Dedifferentiated amniotic fluid mesenchymal stem cell (primary cell): Measurements from ENCODE around the gene SPNS2.

Experiments
- DNase-seq: peaks from one replicate; pipeline ENCODE4 v3.0.0-alpha.2; 2016; ENCODE audit errors: extremely low spot score

Gene SPNS2

GRCh38 chr17:4503283-4504025, 4.8 kb downstream of the SPNS2 start:
- DNase-seq = no peak

- no peak for DNase-seq
These were observed 5.5 kb downstream of the SPNS2 start for GRCh38 chr17:4504188-4504587.

- DNase-seq = no peak
These were observed 6.5 kb downstream of the SPNS2 start for GRCh38 chr17:4505187-4505586.

- DNase-seq = no peak
These were observed 7.6 kb downstream of the SPNS2 start for GRCh38 chr17:4506175-4506813.

- DNase-seq = no peak
These were observed 8.2 kb downstream of the SPNS2 start for GRCh38 chr17:4506892-4507291.

GRCh38 chr17:4507361-4508111, 8.9 kb downstream of the SPNS2 start:
- no peak for DNase-seq

- no peak for DNase-seq
These were observed 9.5 kb downstream of the SPNS2 start for GRCh38 chr17:4508207-4508606.

- DNase-seq = no peak
These were observed 10.7 kb downstream of the SPNS2 start for GRCh38 chr17:4509401-4509800.

GRCh38 chr17:4509923-4510617, 11.4 kb downstream of the SPNS2 start:
- no peak for DNase-seq

- DNase-seq = no peak
These were observed 11.9 kb downstream of the SPNS2 start for GRCh38 chr17:4510618-4510941.

GRCh38 chr17:4511199-4511932, 12.7 kb downstream of the SPNS2 start:
- no peak for DNase-seq

GRCh38 chr17:4512156-4513112, 13.8 kb downstream of the SPNS2 start:
- DNase-seq = no peak

- DNase-seq = no peak
These were observed 14.7 kb downstream of the SPNS2 start for GRCh38 chr17:4513113-4514032.

GRCh38 chr17:4514206-4514605, 15.5 kb downstream of the SPNS2 start:
- DNase-seq = no peak

- no peak for DNase-seq
These were observed 16.1 kb downstream of the SPNS2 start for GRCh38 chr17:4514779-4515178.

GRCh38 chr17:4515501-4515900, 16.8 kb downstream of the SPNS2 start:
- DNase-seq = no peak

GRCh38 chr17:4516735-4517134, 18.1 kb downstream of the SPNS2 start:
- no peak for DNase-seq

- no peak for DNase-seq
These were observed 20.2 kb downstream of the SPNS2 start for GRCh38 chr17:4518901-4519300.

- no peak for DNase-seq
These were observed 20.7 kb downstream of the SPNS2 start for GRCh38 chr17:4519361-4519788.
